ENCODE results near the gene INPP4B. TPM values are rescaled to one million over a fixed set of nuclear protein-coding genes. Genes with fewer than 3 reads are reported as not detected.

Gene INPP4B
- polyA plus RNA-seq, 1 of the 3 experiments (the other 2 are of a cell fraction) = 0.08 TPM

DNA sequence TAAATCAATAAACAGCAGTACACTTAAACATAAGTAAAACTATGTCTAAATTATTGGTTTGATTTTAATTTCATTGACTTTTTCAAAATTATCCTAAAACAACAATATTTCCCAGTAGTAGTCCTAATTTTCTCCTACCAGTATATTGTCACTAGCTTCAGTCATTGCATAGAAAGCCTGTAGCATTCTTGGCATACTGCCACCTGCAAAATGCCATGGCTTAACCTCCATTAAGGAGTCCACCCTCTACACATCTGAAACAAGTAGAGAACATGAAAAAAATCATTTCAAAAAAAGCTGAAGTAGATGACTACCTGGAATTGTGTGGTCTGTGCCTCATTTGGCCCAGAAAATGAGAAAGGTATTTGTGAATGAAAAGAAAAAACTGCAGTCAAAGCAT lies 348.5 kb downstream of the INPP4B start:
- Histone ChIP-seq H3K79me2 (ENCODE audit: insufficient read depth) (no peaks in the 10 kb centered on the region), H3F3A (replicated peaks; ENCODE audit: insufficient read depth) (no peaks in the 10 kb centered on the region), H3K27ac (ENCODE audit: low read depth in 2 of 2, low read length in 1 of 2) (no peak overlapping the region), H3K4me1 (ENCODE audit: control insufficient read depth in 1 of 2, insufficient read depth in 2 of 2, low read depth in 1 of 2, low read length in 1 of 2) (no peaks in the 10 kb centered on the region; a peak in 1 of 4 replicates), H4K20me1 (ENCODE audit: insufficient read depth) (no peaks in the 10 kb centered on the region), H3K27me3 (ENCODE audit: insufficient read depth) (no peaks in the 10 kb centered on the region), H2AFZ (ENCODE audit: low read depth) (no peak overlapping the region), H3K9me3 (no peaks in the 10 kb centered on the region), H3K9ac (no peak overlapping the region), H3K9me2 (no peaks in the 10 kb centered on the region), H3K4me3 (ENCODE audit: low read depth in 2 of 2, low read length in 1 of 2) (no peak overlapping the region), H3K4me2 (no peak overlapping the region), H3K36me3 (replicated peaks in 1 of 2; ENCODE audit: control insufficient read depth in 1 of 2, insufficient read depth in 2 of 2, low read length in 1 of 2) (no peaks in the 10 kb centered on the region)
- CTCF ChIA-PET = interaction anchor here (1.0 kb wide), 1 partner anchor 15 kb away, joined by 3 read pairs; no protein-coding TSS in a partner anchor
- DNase-seq = no peak
- TF ChIP-seq RAD21 (IDR thresholded peaks at IDR 0.05; ENCODE audit: low read length) (no peak), GABPA (IDR thresholded peaks at IDR 0.05; ENCODE audit: low read depth) (no peak), ELF1 (IDR thresholded peaks at IDR 0.05) (no peak), JUND (IDR thresholded peaks at IDR 0.05) (no peak), POLR2AphosphoS5 (IDR thresholded peaks at IDR 0.05; ENCODE audit: low read depth, low read length) (no peak), SMC3 (IDR thresholded peaks at IDR 0.05; ENCODE audit: low read depth, low read length) (no peak), PBX3 (IDR thresholded peaks at IDR 0.05) (no peak)
- POLR2A ChIA-PET = no interaction called here

DNA sequence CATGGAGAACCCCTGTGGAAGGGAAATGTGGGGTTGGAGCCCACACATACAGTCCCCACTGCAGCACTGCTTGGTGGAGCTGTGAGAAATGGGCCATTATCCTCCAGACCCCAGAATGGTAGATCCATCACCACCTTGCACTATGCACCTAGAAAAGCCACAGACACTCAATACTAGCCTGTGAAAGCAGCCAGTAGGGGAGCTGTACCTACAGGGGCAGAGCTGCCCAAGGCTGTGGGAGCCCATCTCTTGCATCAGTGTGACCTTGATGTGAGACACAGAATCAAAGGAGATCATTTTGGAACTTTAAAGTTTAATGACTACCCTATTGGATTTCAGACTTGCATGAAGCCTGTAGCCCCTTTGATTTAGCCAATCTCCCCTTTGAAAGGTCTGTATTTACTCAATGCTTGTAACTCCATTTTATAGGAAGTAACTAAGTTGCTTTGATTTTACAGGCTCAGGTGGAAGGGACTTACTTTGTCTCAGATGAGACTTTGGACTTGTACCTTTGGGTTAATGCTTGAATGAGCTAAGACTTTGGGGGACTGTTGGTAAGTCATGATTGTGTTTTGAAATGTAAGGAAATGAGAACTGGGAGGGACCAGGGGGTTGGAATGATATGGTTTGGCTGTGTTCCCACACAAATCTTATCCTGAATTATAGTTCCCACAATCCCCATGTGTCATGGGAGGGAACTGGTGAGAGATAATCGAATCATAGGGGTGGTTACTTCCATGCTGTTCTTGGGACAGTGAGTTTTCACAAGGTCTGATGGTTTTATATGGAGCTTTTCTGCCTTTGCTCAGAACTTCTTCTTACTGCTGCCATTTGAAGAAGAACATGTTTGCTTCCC lies 352.6 kb downstream of the INPP4B start:
- Histone ChIP-seq H4K20me1 (ENCODE audit: insufficient read depth) (no peaks in the 10 kb centered on the region), H3K27ac (ENCODE audit: low read depth in 2 of 2, low read length in 1 of 2) (no peak overlapping the region), H3K79me2 (ENCODE audit: insufficient read depth) (no peaks in the 10 kb centered on the region), H3K4me2 (no peak overlapping the region), H3K9me3 (peaks cover 2% of the 10 kb centered on the region), H3K9ac (no peak overlapping the region), H3K36me3 (replicated peaks in 1 of 2; ENCODE audit: control insufficient read depth in 1 of 2, insufficient read depth in 2 of 2, low read length in 1 of 2) (no peaks in the 10 kb centered on the region), H3F3A (replicated peaks; ENCODE audit: insufficient read depth) (no peaks in the 10 kb centered on the region), H3K27me3 (ENCODE audit: insufficient read depth) (no peaks in the 10 kb centered on the region), H3K9me2 (no peaks in the 10 kb centered on the region), H2AFZ (ENCODE audit: low read depth) (no peak overlapping the region), H3K4me3 (ENCODE audit: low read depth in 2 of 2, low read length in 1 of 2) (no peak overlapping the region), H3K4me1 (ENCODE audit: control insufficient read depth in 1 of 2, insufficient read depth in 2 of 2, low read depth in 1 of 2, low read length in 1 of 2) (no peaks in the 10 kb centered on the region; a peak in 1 of 4 replicates)
- no peak for DNase-seq
- TF ChIP-seq GABPA (IDR thresholded peaks at IDR 0.05; ENCODE audit: low read depth) = no peak
- TF ChIP-seq USF2 (IDR thresholded peaks at IDR 0.05; ENCODE audit: borderline replicate concordance, low read depth, low read length) = no peak
- no peak for TF ChIP-seq RFX5 (IDR thresholded peaks at IDR 0.05; ENCODE audit: low read length)
- no peak for TF ChIP-seq FOXJ3 (CRISPR knock-in tag; IDR thresholded peaks at IDR 0.05)
- no peak for TF ChIP-seq RCOR1 (IDR thresholded peaks at IDR 0.05; ENCODE audit: low read length)
- no peak for TF ChIP-seq EZH2phosphoT487 (IDR thresholded peaks at IDR 0.05; ENCODE audit: borderline replicate concordance, low read depth)
- no peak for TF ChIP-seq MAX (IDR thresholded peaks at IDR 0.05; ENCODE audit: low read depth)
- no peak for TF ChIP-seq POLR2AphosphoS5 (IDR thresholded peaks at IDR 0.05; ENCODE audit: low read depth, low read length)
- no peak for TF ChIP-seq MXI1 (IDR thresholded peaks at IDR 0.05; ENCODE audit: low read depth, low read length)
- no peak for TF ChIP-seq SIN3A (IDR thresholded peaks at IDR 0.05; ENCODE audit: borderline replicate concordance, low read depth, low read length)
- TF ChIP-seq TAF1 (IDR thresholded peaks at IDR 0.05; ENCODE audit: borderline replicate concordance, low read depth, low read length) = no peak
- no peak for TF ChIP-seq NFIC (IDR thresholded peaks at IDR 0.05; ENCODE audit: borderline replicate concordance)
- 38% methylated on average over 1 of the region's 1 CpG for whole genome bisulfite sequencing (ENCODE audit: low lambda C conversion rate)
- CTCF ChIA-PET = no interaction called here
- POLR2A ChIA-PET = no interaction called here
